Measurements from ENCODE around the gene MAD1L1.

MAD1L1 gene

GRCh38 chr7:1809070-1809469, 423.7 kb downstream of the MAD1L1 start:
- no peak for DNase-seq (ENCODE audit: low read depth, low spot score)

GRCh38 chr7:1807821-1808600, 424.7 kb downstream of the MAD1L1 start:
- DNase-seq (ENCODE audit: low read depth, low spot score): no peak

DNA sequence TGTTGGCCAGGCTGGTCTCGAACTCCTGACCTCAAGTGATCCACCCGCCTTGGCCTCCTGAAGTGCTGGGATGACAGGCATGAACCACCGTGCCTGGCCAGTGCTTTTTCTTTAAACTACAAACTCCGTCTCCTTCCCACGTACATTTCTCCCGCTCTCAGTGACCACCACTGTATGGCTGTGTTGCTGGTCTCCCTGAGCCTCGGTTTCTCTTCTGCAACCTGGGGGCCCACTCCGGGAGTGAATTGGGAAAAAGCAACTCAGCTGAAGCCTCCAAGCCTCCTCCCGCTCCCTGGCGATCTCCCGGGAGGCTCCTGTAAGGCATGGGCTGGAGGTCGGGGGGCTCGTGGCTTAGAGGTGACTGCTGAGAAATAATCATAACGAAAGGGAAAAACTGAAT, 426.4 kb downstream of the MAD1L1 start:
- DNase-seq (ENCODE audit: low read depth, low spot score): no peak

- no peak for DNase-seq (ENCODE audit: low read depth, low spot score)
Observed at GRCh38 chr7:1804310-1804709, 428.4 kb downstream of the MAD1L1 start.

- DNase-seq (ENCODE audit: low read depth, low spot score): no peak
Observed at GRCh38 chr7:1802899-1803298, 429.8 kb downstream of the MAD1L1 start.

DNA sequence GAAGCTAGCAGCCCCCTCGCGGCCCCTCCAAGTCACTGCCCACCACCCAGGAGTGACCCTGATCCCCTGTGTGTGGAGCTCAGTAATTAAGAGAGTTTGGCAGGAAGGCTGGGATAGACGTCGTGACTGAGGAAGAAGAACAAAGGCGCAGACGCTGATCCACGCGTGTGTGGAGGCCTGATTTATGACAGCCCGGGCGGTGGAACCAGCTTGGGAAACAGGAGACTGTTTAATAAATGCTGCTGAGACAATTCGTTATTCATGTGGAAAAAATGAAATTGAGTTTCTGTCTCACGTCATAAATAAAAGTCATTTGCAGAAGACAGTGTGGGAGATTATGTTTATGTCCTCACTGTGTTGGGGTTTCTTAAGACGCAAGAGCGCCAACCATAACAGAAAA, 431.8 kb downstream of the MAD1L1 start:
- no peak for DNase-seq (ENCODE audit: low read depth, low spot score)

GRCh38 chr7:1798191-1798590, 434.6 kb downstream of the MAD1L1 start:
- DNase-seq (ENCODE audit: low read depth, low spot score): no peak

GRCh38 chr7:1794888-1795542, 437.7 kb downstream of the MAD1L1 start:
- no peak for DNase-seq (ENCODE audit: low read depth, low spot score)

- DNase-seq (ENCODE audit: low read depth, low spot score): no peak
Observed at GRCh38 chr7:1787681-1788235, 445.0 kb downstream of the MAD1L1 start.

DNA sequence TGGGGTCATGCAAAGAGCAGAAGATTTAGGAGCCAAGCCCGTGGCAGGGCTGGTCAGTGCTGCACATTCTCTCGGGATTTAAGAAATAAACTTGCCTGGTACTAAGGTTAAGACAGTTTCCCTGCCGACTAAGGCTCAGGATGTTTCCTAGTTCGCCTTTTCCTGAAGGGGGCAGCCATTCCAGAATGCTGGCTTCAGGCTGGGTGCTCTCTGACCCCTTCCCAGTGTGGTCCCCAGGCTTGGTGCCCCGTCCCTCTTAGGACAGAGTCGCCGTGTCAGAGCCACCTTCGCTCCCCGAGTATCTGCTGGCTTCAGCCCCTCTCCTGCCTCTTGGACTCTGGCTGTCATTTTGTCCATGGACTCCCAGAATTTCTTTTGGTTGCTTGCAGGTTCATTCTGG, 445.5 kb downstream of the MAD1L1 start:
- DNase-seq (ENCODE audit: low read depth, low spot score): no peak

GRCh38 chr7:1785839-1786238, 446.9 kb downstream of the MAD1L1 start:
- DNase-seq (ENCODE audit: low read depth, low spot score): no peak

DNA sequence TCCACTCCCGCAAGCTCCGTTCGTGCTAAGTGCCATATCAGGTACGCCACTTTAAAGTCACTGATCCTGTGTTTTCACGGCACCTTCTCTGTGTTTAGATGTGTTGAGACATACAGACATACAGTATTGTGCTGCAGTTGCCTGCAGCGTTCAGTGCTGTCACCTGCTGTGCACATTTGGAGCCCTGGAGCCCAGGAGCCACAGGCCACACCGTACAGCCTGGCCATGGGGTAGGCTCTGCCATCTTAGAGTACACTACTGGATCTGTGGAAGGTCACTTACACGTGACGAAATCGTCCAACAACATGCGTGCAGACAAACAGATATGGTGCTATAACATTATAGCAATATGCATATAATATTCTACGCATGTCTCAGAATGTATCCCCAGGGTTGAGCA, 451.4 kb downstream of the MAD1L1 start:
- no peak for DNase-seq (ENCODE audit: low read depth, low spot score)

DNA sequence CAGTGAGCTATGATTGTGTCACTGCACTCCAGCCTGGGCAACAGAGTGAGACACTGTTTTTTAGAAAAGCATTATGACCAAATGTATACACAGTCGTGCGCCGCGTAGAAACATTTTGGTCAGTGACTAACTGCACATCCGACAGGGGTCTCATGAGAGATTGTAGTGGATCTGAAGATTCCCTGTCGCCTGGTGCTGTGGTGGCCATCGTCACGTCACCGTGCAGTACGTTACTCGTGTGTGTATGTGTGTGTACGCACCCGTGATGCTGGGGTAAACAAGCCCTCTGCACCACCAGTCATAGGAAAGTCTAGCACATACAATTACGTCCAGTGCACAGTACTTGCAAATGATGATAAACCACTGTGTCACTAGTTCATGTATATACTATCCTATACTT, 453.3 kb downstream of the MAD1L1 start:
- DNase-seq (ENCODE audit: low read depth, low spot score): no peak

DNA sequence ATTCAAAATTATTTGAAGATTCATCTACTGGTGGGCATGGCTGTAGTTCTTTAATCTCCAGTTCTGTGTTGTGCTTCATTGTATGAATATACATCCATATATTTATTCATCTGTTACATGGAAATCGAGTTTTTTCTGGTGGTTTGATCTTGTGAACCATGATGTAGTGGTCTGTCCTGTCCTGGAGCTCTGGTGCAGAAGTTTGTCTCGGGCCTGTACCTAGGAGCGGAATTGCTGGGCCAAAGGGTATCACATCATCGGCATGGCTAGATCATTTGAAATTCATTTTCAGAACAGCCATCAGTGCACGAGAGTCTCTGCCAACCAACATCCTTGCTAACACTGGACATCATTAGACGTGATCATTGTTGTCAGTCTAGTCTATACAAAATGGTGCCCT, 455.6 kb downstream of the MAD1L1 start:
- no peak for DNase-seq (ENCODE audit: low read depth, low spot score)

- no peak for DNase-seq (ENCODE audit: low read depth, low spot score)
Observed at GRCh38 chr7:1775389-1775788, 457.4 kb downstream of the MAD1L1 start.

GRCh38 chr7:1770331-1770730, 462.4 kb downstream of the MAD1L1 start:
- DNase-seq (ENCODE audit: low read depth, low spot score): no peak

GRCh38 chr7:1769286-1770200, 463.2 kb downstream of the MAD1L1 start:
- DNase-seq (ENCODE audit: low read depth, low spot score): no peak

- no peak for DNase-seq (ENCODE audit: low read depth, low spot score)
Observed at GRCh38 chr7:1768832-1769231, 463.9 kb downstream of the MAD1L1 start.

- DNase-seq (ENCODE audit: low read depth, low spot score): no peak
Observed at GRCh38 chr7:1767524-1767923, 465.2 kb downstream of the MAD1L1 start.

All from astrocyte of the hippocampus (primary cell).